Right lobe of liver (tissue), 6 donors: ENCODE results near the gene GAS6. TPM values are rescaled to one million over a fixed set of nuclear protein-coding genes. Genes with fewer than 3 reads are reported as not detected.

Source experiments
- ATAC-seq, 4 donors: fragments of 200-7000 bp; cut with Tn5 transposase; one replicate each; pipeline ENCODE4 v1.9.1; 2020; ENCODE audit warnings: mild to moderate bottlenecking in 4 of 4, moderate library complexity in 4 of 4
- DNase-seq, 3 donors: peaks; one replicate each; pipeline ENCODE4 v3.0.0-alpha.2; 2020
- H3K27ac ChIP-seq, 3 donors: fragments of 200-600 bp; one replicate each; pipeline ENCODE4 v1.8.0; 2022
- H3K27me3 ChIP-seq, 2 donors: fragments of 200-600 bp; one replicate each; pipeline ENCODE4 v1.8.0; 2022
- H3K36me3 ChIP-seq, 4 donors: fragments of 200-600 bp; sonication (generic) in 1 of 4; one replicate each; pipeline versions ENCODE4 v1.5.1 to v1.8.0; 2017 to 2022; ENCODE audit warnings: control low read depth in 1 of 4
- H3K4me1 ChIP-seq, 4 donors: fragments of 200-600 bp; sonication (generic) in 1 of 4; one replicate each; pipeline versions ENCODE4 v1.5.1 to v1.8.0; 2017 to 2022; ENCODE audit warnings: control low read depth in 1 of 4
- H3K4me3 ChIP-seq, 3 donors: fragments of 200-600 bp; one replicate each; pipeline ENCODE4 v1.8.0; 2022
- H3K9me3 ChIP-seq, 4 donors: fragments of 200-600 bp; sonication (generic) in 1 of 4; one replicate each; pipeline versions ENCODE4 v1.5.1 to v1.8.0; 2017 to 2022; ENCODE audit warnings: control low read depth in 1 of 4
- POLR2A ChIP-seq: fragments of 450-650 bp; IDR thresholded peaks from one replicate; pipeline ENCODE4 v1.6.1; 2017; ENCODE audit warnings: antibody characterized with exemption, mild to moderate bottlenecking
- WGBS: methylation state at CpG from one replicate; pipeline ENCODE4 v1.1.6; 2018; ENCODE audit warnings: low coverage, low lambda C conversion rate; ENCODE audit not compliant: insufficient coverage; ENCODE audit errors: missing lambda C conversion rate; 5-methylcytosine and 5-hydroxymethylcytosine counted together
- intact Hi-C, 2 donors: fragments of 100-400 bp; cut with DNase I; formaldehyde crosslinking; loops; one replicate each; pipeline versions ENCODE4 v1.11.2 to v1.14.1; 2022
- total RNA-seq, 6 experiments: library from RNA; depleted of rRNA in 2 of 6; stranded (reverse); fragments of >200 nt in 2 of 6; fragmentation: NEBNext Ultra II Directional in 3 of 6; extraction: Animal tissue kit (Norgen Biotek cat#: 25700) in 3 of 6; gene quantifications; one replicate each; pipeline versions ENCODE4 v1.1.0 to v1.2.4, GENCODE V29; 2016 to 2023
- TF ChIP-seq, protein P1 (sequence below), 4 donors: fragments of 200-600 bp in 3 of 4; fragments of 450-650 bp in 1 of 4; IDR thresholded peaks; one replicate each; pipeline versions ENCODE4 v1.5.1 to v1.8.0; 2016 to 2022; ENCODE audit warnings: antibody characterized with exemption in 4 of 4, mild to moderate bottlenecking in 2 of 4
- donor health status: DM: no; HTN: yes; CAD: no.
- donor health status: DM: no; HTN: no; CAD: no.
- donor health status: DM: no; HTN: no; CAD: no.
- donor health status: DM: no; HTN: yes; CAD: no.
- donor health status: DM: no; HTN: yes; CAD: no.

Gene GAS6
- total RNA-seq, 6 experiments from 2014 or later, result 11.9 to 48.5 (median 27.2) TPM

DNA sequence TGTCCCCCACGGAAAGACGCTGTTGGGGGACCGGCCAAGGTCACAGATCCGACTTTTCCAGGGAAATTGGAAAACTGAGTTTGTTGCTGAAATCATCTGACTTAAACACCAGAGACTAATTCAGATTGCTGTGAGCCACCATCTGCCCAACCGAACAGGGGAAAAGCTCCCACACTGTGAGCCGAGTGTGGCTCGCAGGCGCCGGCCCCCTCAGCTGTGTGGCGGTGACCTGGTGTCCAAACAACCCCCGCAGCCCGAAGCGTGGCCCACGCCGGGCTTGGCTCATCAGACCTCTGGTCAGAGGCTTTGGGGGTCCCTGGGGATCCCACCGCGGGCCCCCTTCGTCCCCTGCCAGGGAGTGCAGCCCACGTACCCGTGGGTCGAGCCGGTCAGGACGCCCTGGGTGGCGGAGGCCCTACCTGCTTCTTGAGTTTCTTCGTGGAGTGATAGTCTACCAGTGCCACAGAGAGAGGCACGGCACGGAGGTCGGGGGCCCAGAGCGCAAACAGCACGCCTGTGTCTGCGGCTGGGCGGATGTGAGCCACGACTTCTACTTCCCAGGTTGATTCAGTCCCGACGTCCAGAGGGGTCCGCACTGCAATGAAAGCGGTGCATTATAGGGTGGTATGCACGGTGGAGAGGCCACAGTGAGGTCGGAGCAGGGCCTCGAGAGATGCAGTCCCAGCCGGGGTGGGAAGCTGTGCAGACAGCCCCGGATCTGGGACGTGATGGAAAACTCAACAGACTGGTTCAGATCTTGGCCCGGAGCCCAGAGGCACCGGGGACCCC, 40.7 kb downstream of the GAS6 start:
- TF ChIP-seq, protein P1, sequence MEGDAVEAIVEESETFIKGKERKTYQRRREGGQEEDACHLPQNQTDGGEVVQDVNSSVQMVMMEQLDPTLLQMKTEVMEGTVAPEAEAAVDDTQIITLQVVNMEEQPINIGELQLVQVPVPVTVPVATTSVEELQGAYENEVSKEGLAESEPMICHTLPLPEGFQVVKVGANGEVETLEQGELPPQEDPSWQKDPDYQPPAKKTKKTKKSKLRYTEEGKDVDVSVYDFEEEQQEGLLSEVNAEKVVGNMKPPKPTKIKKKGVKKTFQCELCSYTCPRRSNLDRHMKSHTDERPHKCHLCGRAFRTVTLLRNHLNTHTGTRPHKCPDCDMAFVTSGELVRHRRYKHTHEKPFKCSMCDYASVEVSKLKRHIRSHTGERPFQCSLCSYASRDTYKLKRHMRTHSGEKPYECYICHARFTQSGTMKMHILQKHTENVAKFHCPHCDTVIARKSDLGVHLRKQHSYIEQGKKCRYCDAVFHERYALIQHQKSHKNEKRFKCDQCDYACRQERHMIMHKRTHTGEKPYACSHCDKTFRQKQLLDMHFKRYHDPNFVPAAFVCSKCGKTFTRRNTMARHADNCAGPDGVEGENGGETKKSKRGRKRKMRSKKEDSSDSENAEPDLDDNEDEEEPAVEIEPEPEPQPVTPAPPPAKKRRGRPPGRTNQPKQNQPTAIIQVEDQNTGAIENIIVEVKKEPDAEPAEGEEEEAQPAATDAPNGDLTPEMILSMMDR (IDR thresholded peaks at IDR 0.05), result no peak
- no peak for TF ChIP-seq POLR2A
- Histone ChIP-seq H3K4me3 (no peak overlapping the region), H3K36me3 (no peaks in the 10 kb centered on the region), H3K27ac (no peak overlapping the region), H3K27me3 (no peaks in the 10 kb centered on the region), H3K9me3 (no peaks in the 10 kb centered on the region), H3K4me1 (no peaks in the 10 kb centered on the region)
- 95% methylated on average over 10 of the region's 45 CpGs for WGBS
- ATAC-seq (no peak), DNase-seq (no peak)
- intact Hi-C loops, result no loop called here

- DNase-seq (no peak), ATAC-seq (no peak)
- Histone ChIP-seq H3K27me3 (no peaks in the 10 kb centered on the region), H3K36me3 (no peaks in the 10 kb centered on the region), H3K9me3 (no peaks in the 10 kb centered on the region), H3K4me1 (no peaks in the 10 kb centered on the region), H3K27ac (no peak overlapping the region), H3K4me3 (no peak overlapping the region)
- no CpG with 5 or more reads among the region's 12 CpGs for WGBS
- TF ChIP-seq, protein P1 (IDR thresholded peaks at IDR 0.05), result no peak
- no peak for TF ChIP-seq POLR2A
- intact Hi-C loops, result no loop called here
Observed at GRCh38 chr13:113822266-113822665, 41.6 kb downstream of the GAS6 start.

DNA sequence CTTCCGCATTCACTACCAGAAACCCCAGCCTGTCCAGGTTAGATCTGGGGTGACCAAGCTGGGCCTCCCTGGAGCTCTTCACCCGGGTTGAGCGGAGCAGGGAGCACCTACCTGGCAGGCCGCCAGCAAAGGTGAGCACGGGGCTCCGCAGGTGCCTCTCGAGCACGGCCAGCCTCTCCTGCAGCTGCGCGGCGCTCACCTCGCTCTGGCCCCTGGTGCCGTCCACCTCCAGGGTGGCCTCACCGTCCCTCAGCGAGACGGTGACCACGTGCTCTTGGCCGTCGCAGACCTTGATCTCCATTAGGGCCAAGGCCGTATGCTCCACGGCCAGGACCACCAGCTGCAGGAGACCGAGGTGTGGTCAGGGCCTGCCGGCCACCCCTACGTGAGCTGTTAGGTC, 42.0 kb downstream of the GAS6 start:
- no peak for ATAC-seq

DNA sequence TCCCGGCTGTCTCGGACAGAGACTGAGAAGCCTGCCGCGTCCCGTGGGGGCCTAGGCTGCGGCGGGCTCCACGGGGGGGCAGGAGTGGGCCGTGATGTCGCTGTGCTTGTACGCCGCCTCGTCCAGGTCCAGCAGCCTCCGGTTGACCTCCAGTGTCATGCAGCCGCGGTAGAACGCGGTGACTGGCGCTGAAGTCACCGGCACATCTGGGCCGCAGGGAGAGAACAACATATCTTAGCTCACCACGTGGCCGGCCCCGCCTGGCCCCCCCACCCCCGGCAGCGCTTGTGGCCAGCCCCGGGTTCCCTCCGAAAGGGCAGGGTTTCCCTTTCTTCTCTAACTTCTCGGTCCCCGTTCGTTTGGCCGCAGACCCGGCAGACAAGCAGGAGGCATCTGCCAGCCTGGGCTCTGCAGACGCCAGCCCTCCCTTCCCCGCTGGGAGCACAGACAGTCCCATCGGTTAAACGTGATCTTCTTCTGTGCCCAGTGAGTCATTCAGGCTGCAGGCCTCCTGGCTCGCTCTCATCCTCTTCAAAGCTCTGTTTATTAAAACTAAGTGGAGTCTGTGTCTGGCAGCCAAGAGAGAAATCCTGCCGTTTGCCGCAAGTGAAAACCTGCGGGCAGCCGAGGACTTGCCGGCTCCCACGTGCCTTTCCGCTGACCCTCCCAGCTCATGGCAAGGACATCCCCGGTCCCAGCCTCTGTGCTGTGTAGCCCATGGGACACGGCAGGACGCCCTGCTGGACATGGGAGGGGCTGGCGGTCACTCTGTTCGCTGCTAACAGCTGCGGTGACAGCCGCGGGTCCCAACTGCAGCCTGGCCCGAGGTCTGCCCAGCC, 42.8 kb downstream of the GAS6 start:
- intact Hi-C loops, result no loop called here
- peak in 1 of 3 donors; percentile 27 for DNase-seq
- ATAC-seq, result no peak

More for the DNA sequence above, 42.0 kb downstream of the GAS6 start:
- H3K27me3 ChIP-seq, result no peaks in the 10 kb centered on the region
- H3K27ac ChIP-seq, result no peak overlapping the region
- H3K9me3 ChIP-seq, result no peaks in the 10 kb centered on the region
- WGBS, result no CpG with 5 or more reads among the region's 24 CpGs
- intact Hi-C loops, result no loop called here
- no peaks in the 10 kb centered on the region for H3K36me3 ChIP-seq
- DNase-seq, result no peak
- no peak overlapping the region for H3K4me3 ChIP-seq
- no peaks in the 10 kb centered on the region for H3K4me1 ChIP-seq
- no peak for TF ChIP-seq POLR2A
- TF ChIP-seq, protein P1 (IDR thresholded peaks at IDR 0.05), result no peak

More for the DNA sequence above, 42.8 kb downstream of the GAS6 start:
- no peaks in the 10 kb centered on the region for H3K9me3 ChIP-seq
- WGBS, result 63% methylated on average over 4 of the region's 54 CpGs
- H3K36me3 ChIP-seq, result no peaks in the 10 kb centered on the region
- H3K27ac ChIP-seq, result no peak overlapping the region
- no peaks in the 10 kb centered on the region for H3K27me3 ChIP-seq
- peaks cover 0 to 2% (median 0%) of the 10 kb centered on the region in 4 donors for H3K4me1 ChIP-seq
- no peak overlapping the region for H3K4me3 ChIP-seq
- TF ChIP-seq, protein P1 (IDR thresholded peaks at IDR 0.05), result no peak
- no peak for TF ChIP-seq POLR2A
